ENCODE measurements around the gene SCN8A. TPM values are rescaled to one million over a fixed set of nuclear protein-coding genes. Genes with fewer than 3 reads are reported as not detected.

Gene SCN8A
- total RNA-seq, 2 donors from 2014 or later: 7.6 to 10.4 TPM

GRCh38 chr12:51729331-51729730 lies 138.3 kb downstream of the SCN8A start:
- Histone ChIP-seq H3K36me3 (no peaks in the 10 kb centered on the region), H3K27ac (no peak overlapping the region), H3K4me1 (replicated peaks) (no peaks in the 10 kb centered on the region), H3K27me3 (replicated peaks; ENCODE audit: insufficient read depth) (no peaks in the 10 kb centered on the region), H3K9me3 (no peaks in the 10 kb centered on the region), H3K4me3 (no peak overlapping the region)
- intact Hi-C loops (cut with DNase I): no loop called here
- 77% methylated on average over 4 of the region's 4 CpGs for WGBS
- DNase-seq (ENCODE audit: low spot score): no peak
- TF ChIP-seq POLR2A (IDR thresholded peaks at IDR 0.05) (no peak), POLR2AphosphoS5 (IDR thresholded peaks at IDR 0.05) (no peak), CTCF (IDR thresholded peaks at IDR 0.05) (no peak)

GRCh38 chr12:51730745-51731144 lies 139.7 kb downstream of the SCN8A start:
- 46% methylated on average over 2 of the region's 2 CpGs for WGBS
- H3K4me3 ChIP-seq: no peak overlapping the region
- H3K27ac ChIP-seq: no peak overlapping the region
- H3K4me1 ChIP-seq (replicated peaks): no peaks in the 10 kb centered on the region
- no peaks in the 10 kb centered on the region for H3K9me3 ChIP-seq
- intact Hi-C loops (cut with DNase I): no loop called here
- no peaks in the 10 kb centered on the region for H3K36me3 ChIP-seq
- no peaks in the 10 kb centered on the region for H3K27me3 ChIP-seq (replicated peaks; ENCODE audit: insufficient read depth)
- DNase-seq (ENCODE audit: low spot score): no peak
- TF ChIP-seq POLR2AphosphoS5 (IDR thresholded peaks at IDR 0.05) (no peak), CTCF (IDR thresholded peaks at IDR 0.05) (no peak)

- Histone ChIP-seq H3K27me3 (replicated peaks; ENCODE audit: insufficient read depth) (no peaks in the 10 kb centered on the region), H3K4me1 (replicated peaks) (no peaks in the 10 kb centered on the region), H3K27ac (no peak overlapping the region), H3K9me3 (no peaks in the 10 kb centered on the region), H3K36me3 (no peaks in the 10 kb centered on the region), H3K4me3 (no peak overlapping the region)
- intact Hi-C loops (cut with DNase I): no loop called here
- WGBS: 94% methylated on average over 2 of the region's 2 CpGs
- TF ChIP-seq POLR2AphosphoS5 (IDR thresholded peaks at IDR 0.05) (no peak), POLR2A (IDR thresholded peaks at IDR 0.05) (no peak), CTCF (IDR thresholded peaks at IDR 0.05) (no peak)
- DNase-seq (ENCODE audit: low spot score): no peak
These were observed 149.5 kb downstream of the SCN8A start for GRCh38 chr12:51740536-51740935.

GRCh38 chr12:51744235-51744634 lies 153.2 kb downstream of the SCN8A start:
- WGBS: 78% methylated on average over 6 of the region's 6 CpGs
- DNase-seq (ENCODE audit: low spot score): no peak
- no peak for TF ChIP-seq POLR2A (IDR thresholded peaks at IDR 0.05)
- no peak for TF ChIP-seq POLR2AphosphoS5 (IDR thresholded peaks at IDR 0.05)
- TF ChIP-seq CTCF (IDR thresholded peaks at IDR 0.05): no peak
- intact Hi-C loops (cut with DNase I): no loop called here
- H3K4me3 ChIP-seq: no peak overlapping the region
- H3K27ac ChIP-seq: no peak overlapping the region
- no peaks in the 10 kb centered on the region for H3K27me3 ChIP-seq (replicated peaks; ENCODE audit: insufficient read depth)
- no peaks in the 10 kb centered on the region for H3K4me1 ChIP-seq (replicated peaks)
- H3K9me3 ChIP-seq: no peaks in the 10 kb centered on the region
- no peaks in the 10 kb centered on the region for H3K36me3 ChIP-seq

GRCh38 chr12:51744957-51745356 lies 153.9 kb downstream of the SCN8A start:
- no peak for TF ChIP-seq POLR2AphosphoS5 (IDR thresholded peaks at IDR 0.05)
- no peak for TF ChIP-seq CTCF (IDR thresholded peaks at IDR 0.05)
- TF ChIP-seq POLR2A (IDR thresholded peaks at IDR 0.05): no peak
- WGBS: 70% methylated on average over 1 of the region's 1 CpG
- H3K4me1 ChIP-seq (replicated peaks): no peaks in the 10 kb centered on the region
- no peaks in the 10 kb centered on the region for H3K36me3 ChIP-seq
- intact Hi-C loops (cut with DNase I): no loop called here
- H3K4me3 ChIP-seq: no peak overlapping the region
- no peak for DNase-seq (ENCODE audit: low spot score)
- H3K9me3 ChIP-seq: no peaks in the 10 kb centered on the region
- no peaks in the 10 kb centered on the region for H3K27me3 ChIP-seq (replicated peaks; ENCODE audit: insufficient read depth)
- no peak overlapping the region for H3K27ac ChIP-seq

Data from prostate gland (tissue), 2 donors.